Activated naive CD8-positive, alpha-beta T cell treated with anti-CD3 and anti-CD28 coated beads for 36 hours (primary cell): ENCODE results near the gene MYLIP. TPM values are rescaled to one million over a fixed set of nuclear protein-coding genes. Genes with fewer than 3 reads are reported as not detected.
A peak's percentile ranks its signal among the peaks of the same experiment; 100 is the strongest.

Experiments
- DNase-seq: peaks from one replicate; pipeline ENCODE4 v3.0.0; 2021
- H3K27ac Mint-ChIP-seq: one replicate; pipeline ENCODE4 v1.8.0; 2022; ENCODE audit warnings: mild to moderate bottlenecking, moderate library complexity, mixed read lengths
- H3K27me3 Mint-ChIP-seq: one replicate; pipeline ENCODE4 v1.8.0; 2022; ENCODE audit warnings: mild to moderate bottlenecking, mixed read lengths
- H3K36me3 Mint-ChIP-seq: one replicate; pipeline ENCODE4 v1.8.0; 2021; ENCODE audit warnings: mild to moderate bottlenecking, mixed read lengths
- H3K4me1 Mint-ChIP-seq: one replicate; pipeline ENCODE4 v1.8.0; 2021; ENCODE audit warnings: mixed read lengths
- H3K4me3 Mint-ChIP-seq: one replicate; pipeline ENCODE4 v1.8.0; 2022; ENCODE audit warnings: mild to moderate bottlenecking, moderate library complexity, mixed read lengths
- H3K9me3 Mint-ChIP-seq: one replicate; pipeline ENCODE4 v1.8.0; 2022; ENCODE audit warnings: mixed read lengths
- total RNA-seq, 2 experiments: library from RNA; stranded (reverse); gene quantifications; one replicate each; pipeline ENCODE4 v1.2.3, GENCODE V29; 2021

MYLIP gene
- 1 to 10 TPM; 8.4 to 10.0 TPM for total RNA-seq

- peak within 1 kb of the TSS; percentile 90 for H3K4me3 Mint-ChIP-seq
- H3K27me3 Mint-ChIP-seq, result peaks cover 12% of the 10 kb centered on the region
- peaks cover 28% of the 10 kb centered on the region for H3K4me1 Mint-ChIP-seq
- H3K36me3 Mint-ChIP-seq, result peaks cover 10% of the 10 kb centered on the region
- H3K27ac Mint-ChIP-seq, result peak within 1 kb of the TSS; percentile 91
- no peaks in the 10 kb centered on the region for H3K9me3 Mint-ChIP-seq
- DNase-seq, result peak; percentile 96
Measured at GRCh38 chr6:16128759-16129622, at the start of gene MYLIP. MYLIP (plus strand) TSS chr6:16129086; CDS start chr6:16129323, 237 bp downstream.

- no peaks in the 10 kb centered on the region for H3K9me3 Mint-ChIP-seq
- H3K4me3 Mint-ChIP-seq, result no peak overlapping the region
- H3K4me1 Mint-ChIP-seq, result no peaks in the 10 kb centered on the region
- no peaks in the 10 kb centered on the region for H3K27me3 Mint-ChIP-seq
- no peak for DNase-seq
- H3K27ac Mint-ChIP-seq, result no peak overlapping the region
- H3K36me3 Mint-ChIP-seq, result no peaks in the 10 kb centered on the region
Measured at GRCh38 chr6:16079354-16079753, 49.5 kb upstream of the MYLIP start.

GRCh38 chr6:16080204-16080603 is 48.7 kb upstream of the MYLIP start:
- H3K27me3 Mint-ChIP-seq, result no peaks in the 10 kb centered on the region
- no peaks in the 10 kb centered on the region for H3K4me1 Mint-ChIP-seq
- H3K36me3 Mint-ChIP-seq, result no peaks in the 10 kb centered on the region
- no peak overlapping the region for H3K27ac Mint-ChIP-seq
- H3K4me3 Mint-ChIP-seq, result no peak overlapping the region
- no peak for DNase-seq
- no peaks in the 10 kb centered on the region for H3K9me3 Mint-ChIP-seq

- no peaks in the 10 kb centered on the region for H3K9me3 Mint-ChIP-seq
- H3K27me3 Mint-ChIP-seq, result no peaks in the 10 kb centered on the region
- H3K4me1 Mint-ChIP-seq, result no peaks in the 10 kb centered on the region
Measured at GRCh38 chr6:16081326-16081725, 47.6 kb upstream of the MYLIP start.

GRCh38 chr6:16082361-16082760 is 46.5 kb upstream of the MYLIP start:
- Mint-ChIP-seq H3K27ac (no peak overlapping the region), H3K4me3 (no peak overlapping the region), H3K27me3 (no peaks in the 10 kb centered on the region), H3K9me3 (no peaks in the 10 kb centered on the region), H3K36me3 (no peaks in the 10 kb centered on the region), H3K4me1 (no peaks in the 10 kb centered on the region)
- DNase-seq, result no peak

More at GRCh38 chr6:16081326-16081725, 47.6 kb upstream of the MYLIP start:
- no peak overlapping the region for H3K27ac Mint-ChIP-seq
- DNase-seq, result no peak
- H3K36me3 Mint-ChIP-seq, result no peaks in the 10 kb centered on the region
- H3K4me3 Mint-ChIP-seq, result no peak overlapping the region

- Mint-ChIP-seq H3K27ac (no peak overlapping the region), H3K36me3 (no peaks in the 10 kb centered on the region), H3K9me3 (no peaks in the 10 kb centered on the region), H3K4me3 (no peak overlapping the region), H3K27me3 (peaks cover under 1% of the 10 kb centered on the region), H3K4me1 (no peaks in the 10 kb centered on the region)
- no peak for DNase-seq
Measured at GRCh38 chr6:16086965-16087364, 41.9 kb upstream of the MYLIP start.

GRCh38 chr6:16087386-16087785 is 41.5 kb upstream of the MYLIP start:
- no peaks in the 10 kb centered on the region for H3K4me1 Mint-ChIP-seq
- no peaks in the 10 kb centered on the region for H3K9me3 Mint-ChIP-seq
- H3K36me3 Mint-ChIP-seq, result no peaks in the 10 kb centered on the region
- H3K27ac Mint-ChIP-seq, result no peak overlapping the region
- DNase-seq, result no peak
- no peak overlapping the region for H3K4me3 Mint-ChIP-seq
- peaks cover 3% of the 10 kb centered on the region for H3K27me3 Mint-ChIP-seq

- Mint-ChIP-seq H3K9me3 (no peaks in the 10 kb centered on the region), H3K4me3 (no peak overlapping the region), H3K36me3 (no peaks in the 10 kb centered on the region), H3K27ac (no peak overlapping the region), H3K4me1 (no peaks in the 10 kb centered on the region), H3K27me3 (peaks cover 3% of the 10 kb centered on the region)
- no peak for DNase-seq
Measured at GRCh38 chr6:16088409-16088808, 40.5 kb upstream of the MYLIP start.

- Mint-ChIP-seq H3K4me3 (no peak overlapping the region), H3K4me1 (no peaks in the 10 kb centered on the region), H3K9me3 (no peaks in the 10 kb centered on the region), H3K27me3 (peaks cover 6% of the 10 kb centered on the region), H3K27ac (no peak overlapping the region), H3K36me3 (no peaks in the 10 kb centered on the region)
- DNase-seq, result no peak
Measured at GRCh38 chr6:16089232-16090062, 39.4 kb upstream of the MYLIP start.

GRCh38 chr6:16090452-16090851 is 38.4 kb upstream of the MYLIP start:
- H3K27me3 Mint-ChIP-seq, result peaks cover 6% of the 10 kb centered on the region
- H3K36me3 Mint-ChIP-seq, result no peaks in the 10 kb centered on the region
- H3K27ac Mint-ChIP-seq, result no peak overlapping the region
- H3K4me1 Mint-ChIP-seq, result peaks cover 4% of the 10 kb centered on the region
- no peaks in the 10 kb centered on the region for H3K9me3 Mint-ChIP-seq
- no peak overlapping the region for H3K4me3 Mint-ChIP-seq
- no peak for DNase-seq

GRCh38 chr6:16090920-16091319 is 38.0 kb upstream of the MYLIP start:
- H3K9me3 Mint-ChIP-seq, result no peaks in the 10 kb centered on the region
- H3K4me1 Mint-ChIP-seq, result peaks cover 4% of the 10 kb centered on the region
- no peaks in the 10 kb centered on the region for H3K36me3 Mint-ChIP-seq
- H3K27ac Mint-ChIP-seq, result no peak overlapping the region
- H3K4me3 Mint-ChIP-seq, result no peak overlapping the region
- DNase-seq, result no peak
- H3K27me3 Mint-ChIP-seq, result peaks cover 6% of the 10 kb centered on the region

- Mint-ChIP-seq H3K27ac (no peak overlapping the region), H3K36me3 (peaks cover 2% of the 10 kb centered on the region), H3K27me3 (peaks cover 6% of the 10 kb centered on the region), H3K4me1 (peaks cover 4% of the 10 kb centered on the region), H3K9me3 (no peaks in the 10 kb centered on the region), H3K4me3 (no peak overlapping the region)
- DNase-seq, result no peak
Measured at GRCh38 chr6:16092140-16092539, 36.7 kb upstream of the MYLIP start.

- H3K27ac Mint-ChIP-seq, result no peak overlapping the region
- peaks cover 6% of the 10 kb centered on the region for H3K27me3 Mint-ChIP-seq
- no peak for DNase-seq
- peaks cover 4% of the 10 kb centered on the region for H3K4me1 Mint-ChIP-seq
- peaks cover 1% of the 10 kb centered on the region for H3K9me3 Mint-ChIP-seq
- H3K4me3 Mint-ChIP-seq, result no peak overlapping the region
- peaks cover 4% of the 10 kb centered on the region for H3K36me3 Mint-ChIP-seq
Measured at GRCh38 chr6:16092990-16093389, 35.9 kb upstream of the MYLIP start.

GRCh38 chr6:16095180-16095579 is 33.7 kb upstream of the MYLIP start:
- Mint-ChIP-seq H3K27ac (no peak overlapping the region), H3K9me3 (peaks cover 5% of the 10 kb centered on the region), H3K36me3 (peaks cover 6% of the 10 kb centered on the region), H3K4me1 (peaks cover 4% of the 10 kb centered on the region), H3K4me3 (no peak overlapping the region), H3K27me3 (peaks cover 6% of the 10 kb centered on the region)
- no peak for DNase-seq

GRCh38 chr6:16097382-16098171 is 31.3 kb upstream of the MYLIP start:
- no peak overlapping the region for H3K4me3 Mint-ChIP-seq

More at GRCh38 chr6:16097382-16098171, 31.3 kb upstream of the MYLIP start:
- H3K36me3 Mint-ChIP-seq, result peaks cover 6% of the 10 kb centered on the region
- H3K9me3 Mint-ChIP-seq, result peaks cover 14% of the 10 kb centered on the region
- no peak for DNase-seq
- peaks cover 4% of the 10 kb centered on the region for H3K4me1 Mint-ChIP-seq
- no peak overlapping the region for H3K27ac Mint-ChIP-seq
- H3K27me3 Mint-ChIP-seq, result peaks cover 3% of the 10 kb centered on the region
